ENCODE measurements around the gene DOCK6. TPM values are rescaled to one million over a fixed set of nuclear protein-coding genes. Genes with fewer than 3 reads are reported as not detected.
A peak's percentile ranks its signal among the peaks of the same experiment; 100 is the strongest.

DOCK6 gene
- total RNA-seq, 1 experiment from 2014 or later = 88.8 TPM

DNA sequence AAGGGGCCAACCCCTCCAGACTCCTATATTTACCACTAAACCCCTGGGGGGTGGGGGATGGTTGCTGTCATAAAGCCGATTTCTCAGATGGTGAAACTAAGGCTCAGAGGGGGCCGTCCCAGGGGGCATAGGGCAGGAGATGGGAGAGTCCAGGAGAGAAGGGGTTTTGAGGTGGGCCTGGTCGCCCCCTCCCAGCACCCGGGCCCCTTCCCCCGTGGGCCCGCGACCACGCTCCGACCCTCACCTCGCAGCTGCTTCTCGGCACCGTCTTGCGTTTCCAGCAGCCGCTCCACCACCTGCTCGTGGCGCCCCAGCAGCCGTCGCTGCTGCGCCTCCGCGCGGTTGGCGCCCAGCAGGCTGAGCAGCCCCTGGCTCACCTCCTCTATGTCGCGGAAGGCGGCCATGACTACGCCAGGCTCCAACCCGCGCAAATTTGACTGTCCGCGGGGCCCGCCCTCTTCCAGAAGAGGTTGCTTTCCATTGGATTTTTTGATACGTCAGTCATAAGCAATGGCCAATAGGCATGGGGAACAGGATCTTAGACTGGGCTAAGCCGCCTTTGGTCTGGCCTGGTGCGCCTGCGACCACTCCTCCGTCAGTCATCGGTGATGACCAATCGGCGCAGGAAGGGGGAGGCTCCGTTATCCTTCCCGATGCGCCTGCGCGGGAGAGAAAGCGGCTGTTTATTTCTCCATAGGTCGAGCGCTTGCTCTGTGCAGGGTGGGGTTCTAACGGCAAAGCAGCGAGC lies 106.8 kb downstream of the DOCK6 start, which contains the start of gene SPC24:
Gene SPC24 (minus strand): TSS at position 410 of the 748 bp plus-strand sequence. CDS start 6 bp downstream, at position 404.
- ATAC-seq (peak; percentile 99), DNase-seq (ENCODE audit: low spot score) (peak; percentile 96)
- Mint-ChIP-seq H3K9me3 (no peaks in the 10 kb centered on the region), H3K27me3 (ENCODE audit: low read depth) (no peaks in the 10 kb centered on the region), H3K4me3 (peak within 1 kb of the TSS; percentile 75), H3K27ac (peak within 1 kb of the TSS; percentile 55), H3K36me3 (peaks cover 13% of the 10 kb centered on the region), H3K4me1 (peaks cover 7% of the 10 kb centered on the region)
- ChIA-PET POLR2A (interaction anchor here (0.6 to 0.9 kb wide), 3 partner anchors 13 to 138 kb away, joined by 3 to 10 read pairs (median 3); no protein-coding TSS in a partner anchor), CTCF (interaction anchor here (0.8 to 1.5 kb wide), 6 partner anchors 9 to 226 kb away, joined by 3 to 5 read pairs (median 3); no protein-coding TSS in a partner anchor)
- TF ChIP-seq, protein P1, sequence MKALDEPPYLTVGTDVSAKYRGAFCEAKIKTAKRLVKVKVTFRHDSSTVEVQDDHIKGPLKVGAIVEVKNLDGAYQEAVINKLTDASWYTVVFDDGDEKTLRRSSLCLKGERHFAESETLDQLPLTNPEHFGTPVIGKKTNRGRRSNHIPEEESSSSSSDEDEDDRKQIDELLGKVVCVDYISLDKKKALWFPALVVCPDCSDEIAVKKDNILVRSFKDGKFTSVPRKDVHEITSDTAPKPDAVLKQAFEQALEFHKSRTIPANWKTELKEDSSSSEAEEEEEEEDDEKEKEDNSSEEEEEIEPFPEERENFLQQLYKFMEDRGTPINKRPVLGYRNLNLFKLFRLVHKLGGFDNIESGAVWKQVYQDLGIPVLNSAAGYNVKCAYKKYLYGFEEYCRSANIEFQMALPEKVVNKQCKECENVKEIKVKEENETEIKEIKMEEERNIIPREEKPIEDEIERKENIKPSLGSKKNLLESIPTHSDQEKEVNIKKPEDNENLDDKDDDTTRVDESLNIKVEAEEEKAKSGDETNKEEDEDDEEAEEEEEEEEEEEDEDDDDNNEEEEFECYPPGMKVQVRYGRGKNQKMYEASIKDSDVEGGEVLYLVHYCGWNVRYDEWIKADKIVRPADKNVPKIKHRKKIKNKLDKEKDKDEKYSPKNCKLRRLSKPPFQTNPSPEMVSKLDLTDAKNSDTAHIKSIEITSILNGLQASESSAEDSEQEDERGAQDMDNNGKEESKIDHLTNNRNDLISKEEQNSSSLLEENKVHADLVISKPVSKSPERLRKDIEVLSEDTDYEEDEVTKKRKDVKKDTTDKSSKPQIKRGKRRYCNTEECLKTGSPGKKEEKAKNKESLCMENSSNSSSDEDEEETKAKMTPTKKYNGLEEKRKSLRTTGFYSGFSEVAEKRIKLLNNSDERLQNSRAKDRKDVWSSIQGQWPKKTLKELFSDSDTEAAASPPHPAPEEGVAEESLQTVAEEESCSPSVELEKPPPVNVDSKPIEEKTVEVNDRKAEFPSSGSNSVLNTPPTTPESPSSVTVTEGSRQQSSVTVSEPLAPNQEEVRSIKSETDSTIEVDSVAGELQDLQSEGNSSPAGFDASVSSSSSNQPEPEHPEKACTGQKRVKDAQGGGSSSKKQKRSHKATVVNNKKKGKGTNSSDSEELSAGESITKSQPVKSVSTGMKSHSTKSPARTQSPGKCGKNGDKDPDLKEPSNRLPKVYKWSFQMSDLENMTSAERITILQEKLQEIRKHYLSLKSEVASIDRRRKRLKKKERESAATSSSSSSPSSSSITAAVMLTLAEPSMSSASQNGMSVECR (CRISPR knock-in tag; IDR thresholded peaks at IDR 0.05; ENCODE audit: borderline replicate concordance) = 0 out of 2 replicates have a peak, but pooled peaks have one; percentile 48
- TF ChIP-seq ZNF416 (CRISPR knock-in tag; IDR thresholded peaks at IDR 0.05) (no peak), GTF2I (CRISPR knock-in tag; conservative IDR thresholded peaks at IDR 0.05) (no peak), TCF7 (CRISPR knock-in tag; IDR thresholded peaks at IDR 0.05; ENCODE audit: low read depth) (0 out of 2 replicates have a peak, but pooled peaks have one; percentile 53), ZNF219 (CRISPR knock-in tag; IDR thresholded peaks at IDR 0.05; ENCODE audit: borderline replicate concordance) (no peak), ETV6 (CRISPR knock-in tag; IDR thresholded peaks at IDR 0.05) (0 out of 2 replicates have a peak, but pooled peaks have one; percentile 17), TEAD1 (CRISPR knock-in tag; IDR thresholded peaks at IDR 0.05) (no peak), NR2C2 (CRISPR knock-in tag; IDR thresholded peaks at IDR 0.05) (0 out of 2 replicates have a peak, but pooled peaks have one; percentile 28), KAT7 (CRISPR knock-in tag; IDR thresholded peaks at IDR 0.05; ENCODE audit: borderline replicate concordance) (0 out of 2 replicates have a peak, but pooled peaks have one; percentile 83), FOXJ3 (CRISPR knock-in tag; IDR thresholded peaks at IDR 0.05; ENCODE audit: borderline replicate concordance) (no peak), ZNF138 (CRISPR knock-in tag; conservative IDR thresholded peaks at IDR 0.05) (no peak), ZNF121 (CRISPR knock-in tag; IDR thresholded peaks at IDR 0.05) (no peak), SOX15 (CRISPR knock-in tag; IDR thresholded peaks at IDR 0.05) (no peak), SMAD4 (CRISPR knock-in tag; IDR thresholded peaks at IDR 0.05) (peak; percentile 18; the same call in 1 of the 2 replicates), MYBL2 (CRISPR knock-in tag; IDR thresholded peaks at IDR 0.05) (peak; percentile 96), GABPB1 (CRISPR knock-in tag; IDR thresholded peaks at IDR 0.05) (peak; percentile 85), TEAD4 (CRISPR knock-in tag; IDR thresholded peaks at IDR 0.05) (no peak), EMX1 (CRISPR knock-in tag; IDR thresholded peaks at IDR 0.05) (no peak)
- TF ChIP-seq, protein P2, sequence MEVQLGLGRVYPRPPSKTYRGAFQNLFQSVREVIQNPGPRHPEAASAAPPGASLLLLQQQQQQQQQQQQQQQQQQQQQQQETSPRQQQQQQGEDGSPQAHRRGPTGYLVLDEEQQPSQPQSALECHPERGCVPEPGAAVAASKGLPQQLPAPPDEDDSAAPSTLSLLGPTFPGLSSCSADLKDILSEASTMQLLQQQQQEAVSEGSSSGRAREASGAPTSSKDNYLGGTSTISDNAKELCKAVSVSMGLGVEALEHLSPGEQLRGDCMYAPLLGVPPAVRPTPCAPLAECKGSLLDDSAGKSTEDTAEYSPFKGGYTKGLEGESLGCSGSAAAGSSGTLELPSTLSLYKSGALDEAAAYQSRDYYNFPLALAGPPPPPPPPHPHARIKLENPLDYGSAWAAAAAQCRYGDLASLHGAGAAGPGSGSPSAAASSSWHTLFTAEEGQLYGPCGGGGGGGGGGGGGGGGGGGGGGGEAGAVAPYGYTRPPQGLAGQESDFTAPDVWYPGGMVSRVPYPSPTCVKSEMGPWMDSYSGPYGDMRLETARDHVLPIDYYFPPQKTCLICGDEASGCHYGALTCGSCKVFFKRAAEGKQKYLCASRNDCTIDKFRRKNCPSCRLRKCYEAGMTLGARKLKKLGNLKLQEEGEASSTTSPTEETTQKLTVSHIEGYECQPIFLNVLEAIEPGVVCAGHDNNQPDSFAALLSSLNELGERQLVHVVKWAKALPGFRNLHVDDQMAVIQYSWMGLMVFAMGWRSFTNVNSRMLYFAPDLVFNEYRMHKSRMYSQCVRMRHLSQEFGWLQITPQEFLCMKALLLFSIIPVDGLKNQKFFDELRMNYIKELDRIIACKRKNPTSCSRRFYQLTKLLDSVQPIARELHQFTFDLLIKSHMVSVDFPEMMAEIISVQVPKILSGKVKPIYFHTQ (CRISPR knock-in tag; IDR thresholded peaks at IDR 0.05) = no peak
- TF ChIP-seq, protein P3, sequence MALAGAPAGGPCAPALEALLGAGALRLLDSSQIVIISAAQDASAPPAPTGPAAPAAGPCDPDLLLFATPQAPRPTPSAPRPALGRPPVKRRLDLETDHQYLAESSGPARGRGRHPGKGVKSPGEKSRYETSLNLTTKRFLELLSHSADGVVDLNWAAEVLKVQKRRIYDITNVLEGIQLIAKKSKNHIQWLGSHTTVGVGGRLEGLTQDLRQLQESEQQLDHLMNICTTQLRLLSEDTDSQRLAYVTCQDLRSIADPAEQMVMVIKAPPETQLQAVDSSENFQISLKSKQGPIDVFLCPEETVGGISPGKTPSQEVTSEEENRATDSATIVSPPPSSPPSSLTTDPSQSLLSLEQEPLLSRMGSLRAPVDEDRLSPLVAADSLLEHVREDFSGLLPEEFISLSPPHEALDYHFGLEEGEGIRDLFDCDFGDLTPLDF (CRISPR knock-in tag; IDR thresholded peaks at IDR 0.05) = peak; percentile 73; the same call in 1 of the 2 replicates
- TF ChIP-seq, protein P4, sequence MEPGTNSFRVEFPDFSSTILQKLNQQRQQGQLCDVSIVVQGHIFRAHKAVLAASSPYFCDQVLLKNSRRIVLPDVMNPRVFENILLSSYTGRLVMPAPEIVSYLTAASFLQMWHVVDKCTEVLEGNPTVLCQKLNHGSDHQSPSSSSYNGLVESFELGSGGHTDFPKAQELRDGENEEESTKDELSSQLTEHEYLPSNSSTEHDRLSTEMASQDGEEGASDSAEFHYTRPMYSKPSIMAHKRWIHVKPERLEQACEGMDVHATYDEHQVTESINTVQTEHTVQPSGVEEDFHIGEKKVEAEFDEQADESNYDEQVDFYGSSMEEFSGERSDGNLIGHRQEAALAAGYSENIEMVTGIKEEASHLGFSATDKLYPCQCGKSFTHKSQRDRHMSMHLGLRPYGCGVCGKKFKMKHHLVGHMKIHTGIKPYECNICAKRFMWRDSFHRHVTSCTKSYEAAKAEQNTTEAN (CRISPR knock-in tag; IDR thresholded peaks at IDR 0.05) = peak; percentile 57; the same call in 1 of the 2 replicates
- TF ChIP-seq, protein P5, sequence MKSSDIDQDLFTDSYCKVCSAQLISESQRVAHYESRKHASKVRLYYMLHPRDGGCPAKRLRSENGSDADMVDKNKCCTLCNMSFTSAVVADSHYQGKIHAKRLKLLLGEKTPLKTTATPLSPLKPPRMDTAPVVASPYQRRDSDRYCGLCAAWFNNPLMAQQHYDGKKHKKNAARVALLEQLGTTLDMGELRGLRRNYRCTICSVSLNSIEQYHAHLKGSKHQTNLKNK (CRISPR knock-in tag; IDR thresholded peaks at IDR 0.05) = no peak
- TF ChIP-seq, protein P6, sequence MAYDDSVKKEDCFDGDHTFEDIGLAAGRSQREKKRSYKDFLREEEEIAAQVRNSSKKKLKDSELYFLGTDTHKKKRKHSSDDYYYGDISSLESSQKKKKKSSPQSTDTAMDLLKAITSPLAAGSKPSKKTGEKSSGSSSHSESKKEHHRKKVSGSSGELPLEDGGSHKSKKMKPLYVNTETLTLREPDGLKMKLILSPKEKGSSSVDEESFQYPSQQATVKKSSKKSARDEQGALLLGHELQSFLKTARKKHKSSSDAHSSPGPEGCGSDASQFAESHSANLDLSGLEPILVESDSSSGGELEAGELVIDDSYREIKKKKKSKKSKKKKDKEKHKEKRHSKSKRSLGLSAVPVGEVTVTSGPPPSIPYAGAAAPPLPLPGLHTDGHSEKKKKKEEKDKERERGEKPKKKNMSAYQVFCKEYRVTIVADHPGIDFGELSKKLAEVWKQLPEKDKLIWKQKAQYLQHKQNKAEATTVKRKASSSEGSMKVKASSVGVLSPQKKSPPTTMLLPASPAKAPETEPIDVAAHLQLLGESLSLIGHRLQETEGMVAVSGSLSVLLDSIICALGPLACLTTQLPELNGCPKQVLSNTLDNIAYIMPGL (CRISPR knock-in tag; IDR thresholded peaks at IDR 0.05) = peak; percentile 44; the same call in 1 of the 2 replicates
- TF ChIP-seq, protein P7, sequence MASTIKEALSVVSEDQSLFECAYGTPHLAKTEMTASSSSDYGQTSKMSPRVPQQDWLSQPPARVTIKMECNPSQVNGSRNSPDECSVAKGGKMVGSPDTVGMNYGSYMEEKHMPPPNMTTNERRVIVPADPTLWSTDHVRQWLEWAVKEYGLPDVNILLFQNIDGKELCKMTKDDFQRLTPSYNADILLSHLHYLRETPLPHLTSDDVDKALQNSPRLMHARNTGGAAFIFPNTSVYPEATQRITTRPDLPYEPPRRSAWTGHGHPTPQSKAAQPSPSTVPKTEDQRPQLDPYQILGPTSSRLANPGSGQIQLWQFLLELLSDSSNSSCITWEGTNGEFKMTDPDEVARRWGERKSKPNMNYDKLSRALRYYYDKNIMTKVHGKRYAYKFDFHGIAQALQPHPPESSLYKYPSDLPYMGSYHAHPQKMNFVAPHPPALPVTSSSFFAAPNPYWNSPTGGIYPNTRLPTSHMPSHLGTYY (CRISPR knock-in tag; IDR thresholded peaks at IDR 0.05) = no peak

All from WTC11 (cell line).